Type B pancreatic cell (in vitro differentiated cells): ENCODE results near the gene MICAL3. TPM values are rescaled to one million over a fixed set of nuclear protein-coding genes. Genes with fewer than 3 reads are reported as not detected.

ENCODE experiments used
- DNase-seq: peaks from one replicate; pipeline ENCODE4 v3.0.0; 2021; ENCODE audit warnings: mixed read lengths; ENCODE audit not compliant: unreplicated experiment; ENCODE audit errors: extremely low spot score
- H3K27ac Mint-ChIP-seq: 2 replicates; pipeline ENCODE4 v1.8.0; 2021; ENCODE audit warnings: mild to moderate bottlenecking, mixed read lengths
- H3K27me3 Mint-ChIP-seq: 2 replicates; pipeline ENCODE4 v1.8.0; 2021; ENCODE audit warnings: mixed read lengths
- H3K36me3 Mint-ChIP-seq: 2 replicates; pipeline ENCODE4 v1.8.0; 2021; ENCODE audit warnings: mixed read lengths
- H3K4me1 Mint-ChIP-seq: one replicate; pipeline ENCODE4 v1.8.0; 2021; ENCODE audit warnings: mixed read lengths; ENCODE audit not compliant: unreplicated experiment
- H3K4me3 Mint-ChIP-seq: 2 replicates; pipeline ENCODE4 v1.8.0; 2021; ENCODE audit warnings: mild to moderate bottlenecking, mixed read lengths
- H3K9me3 Mint-ChIP-seq: 2 replicates; pipeline ENCODE4 v1.8.0; 2021; ENCODE audit warnings: mixed read lengths
- total RNA-seq: library from RNA; stranded (reverse); gene quantifications from 2 replicates; pipeline ENCODE4 v1.2.1, GENCODE V29; 2021; ENCODE audit warnings: low replicate concordance
- TF ChIP-seq, protein P1 (sequence below): fragments of 200-600 bp; sonication (generic); conservative IDR thresholded peaks from 2 replicates; pipeline ENCODE4 v1.5.0; 2021; ENCODE audit warnings: antibody characterized with exemption, mild to moderate bottlenecking

Gene MICAL3
- total RNA-seq, 1 donor from 2014 or later: 56.4 TPM

DNA sequence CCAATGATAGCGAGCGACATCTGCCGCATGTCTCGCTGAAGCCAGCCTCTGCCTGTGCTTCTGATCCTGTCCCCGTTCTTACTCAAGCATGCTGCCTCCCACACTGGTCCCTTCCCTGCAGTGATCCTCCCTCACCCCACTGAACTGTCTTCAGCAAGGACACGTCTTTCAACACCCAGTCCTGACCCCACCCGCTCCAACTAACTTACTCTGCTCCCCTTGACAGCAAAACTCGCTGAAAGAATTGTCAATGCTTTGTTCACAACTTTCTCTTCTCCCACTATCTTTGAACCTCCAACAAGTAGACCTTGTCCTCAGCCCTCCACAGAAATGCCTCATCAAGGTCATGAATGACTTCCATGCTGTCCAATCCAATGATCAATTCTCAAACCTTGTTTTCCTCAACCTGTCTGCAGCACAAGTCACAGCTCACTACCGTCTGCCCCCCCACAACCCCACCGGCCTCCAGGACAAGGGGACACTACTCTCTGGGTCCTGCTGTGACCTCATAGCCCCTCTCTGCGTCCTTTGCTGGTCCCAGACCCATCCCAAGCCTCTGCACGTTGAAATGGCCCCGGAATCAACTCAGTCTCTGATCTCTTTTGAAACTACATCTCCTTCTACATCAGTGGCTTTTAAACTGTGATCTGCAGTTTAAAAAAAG lies 108.0 kb downstream of the MICAL3 start:
- Mint-ChIP-seq H3K27ac (no peak overlapping the region), H3K4me3 (no peak overlapping the region), H3K4me1 (peaks cover 40% of the 10 kb centered on the region), H3K9me3 (no peaks in the 10 kb centered on the region), H3K27me3 (no peaks in the 10 kb centered on the region), H3K36me3 (no peaks in the 10 kb centered on the region)
- TF ChIP-seq, protein P1, sequence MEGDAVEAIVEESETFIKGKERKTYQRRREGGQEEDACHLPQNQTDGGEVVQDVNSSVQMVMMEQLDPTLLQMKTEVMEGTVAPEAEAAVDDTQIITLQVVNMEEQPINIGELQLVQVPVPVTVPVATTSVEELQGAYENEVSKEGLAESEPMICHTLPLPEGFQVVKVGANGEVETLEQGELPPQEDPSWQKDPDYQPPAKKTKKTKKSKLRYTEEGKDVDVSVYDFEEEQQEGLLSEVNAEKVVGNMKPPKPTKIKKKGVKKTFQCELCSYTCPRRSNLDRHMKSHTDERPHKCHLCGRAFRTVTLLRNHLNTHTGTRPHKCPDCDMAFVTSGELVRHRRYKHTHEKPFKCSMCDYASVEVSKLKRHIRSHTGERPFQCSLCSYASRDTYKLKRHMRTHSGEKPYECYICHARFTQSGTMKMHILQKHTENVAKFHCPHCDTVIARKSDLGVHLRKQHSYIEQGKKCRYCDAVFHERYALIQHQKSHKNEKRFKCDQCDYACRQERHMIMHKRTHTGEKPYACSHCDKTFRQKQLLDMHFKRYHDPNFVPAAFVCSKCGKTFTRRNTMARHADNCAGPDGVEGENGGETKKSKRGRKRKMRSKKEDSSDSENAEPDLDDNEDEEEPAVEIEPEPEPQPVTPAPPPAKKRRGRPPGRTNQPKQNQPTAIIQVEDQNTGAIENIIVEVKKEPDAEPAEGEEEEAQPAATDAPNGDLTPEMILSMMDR: no peak
- no peak for DNase-seq

DNA sequence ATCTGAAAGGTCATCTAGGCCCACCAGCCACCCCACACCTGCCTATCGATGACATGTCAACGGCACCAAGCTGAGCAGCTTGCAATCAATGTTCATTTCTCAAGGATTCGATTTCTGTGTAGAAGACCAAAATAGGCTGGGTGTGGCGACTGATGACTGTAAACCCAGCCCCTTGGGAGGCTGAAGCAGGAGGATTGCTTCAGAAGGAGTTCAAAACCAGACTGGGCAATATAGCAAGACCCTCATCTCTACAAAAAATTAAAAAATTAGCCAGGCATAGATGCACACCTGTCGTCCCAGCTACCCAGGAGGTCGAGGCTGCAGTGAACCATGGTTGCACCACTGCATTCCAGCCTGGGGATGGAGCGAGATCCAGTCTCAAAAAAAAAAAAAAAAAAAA lies 108.7 kb downstream of the MICAL3 start:
- H3K4me3 Mint-ChIP-seq: no peak overlapping the region
- H3K36me3 Mint-ChIP-seq: no peaks in the 10 kb centered on the region
- H3K4me1 Mint-ChIP-seq: peaks cover 41% of the 10 kb centered on the region
- H3K27me3 Mint-ChIP-seq: no peaks in the 10 kb centered on the region
- DNase-seq: no peak
- H3K9me3 Mint-ChIP-seq: no peaks in the 10 kb centered on the region
- no peak overlapping the region for H3K27ac Mint-ChIP-seq
- TF ChIP-seq, protein P1: no peak

DNA sequence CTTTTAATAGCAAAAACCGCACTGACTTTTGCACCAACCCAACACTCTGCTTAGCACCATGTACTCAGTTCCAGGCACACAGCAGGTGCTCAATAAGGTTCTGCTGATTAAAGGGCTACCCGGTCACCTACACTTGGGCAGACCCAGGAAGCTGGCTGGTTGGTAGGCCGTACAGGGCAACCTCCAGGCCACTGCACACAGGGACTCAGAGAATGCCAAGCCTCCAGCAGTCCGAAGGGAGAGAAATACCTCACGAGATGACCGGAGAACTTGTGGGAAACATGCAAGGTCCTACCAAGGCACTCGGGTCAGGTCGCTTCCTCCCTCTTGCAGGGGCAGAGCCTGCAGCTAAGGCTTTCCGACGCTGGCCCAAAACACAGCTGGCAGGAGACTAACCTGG lies 109.2 kb downstream of the MICAL3 start:
- Mint-ChIP-seq H3K27ac (no peak overlapping the region), H3K4me3 (no peak overlapping the region), H3K4me1 (peaks cover 41% of the 10 kb centered on the region), H3K27me3 (no peaks in the 10 kb centered on the region), H3K36me3 (no peaks in the 10 kb centered on the region), H3K9me3 (no peaks in the 10 kb centered on the region)
- TF ChIP-seq, protein P1: no peak
- no peak for DNase-seq

GRCh38 chr22:17914474-17914873 lies 109.9 kb downstream of the MICAL3 start:
- no peaks in the 10 kb centered on the region for H3K36me3 Mint-ChIP-seq
- no peaks in the 10 kb centered on the region for H3K9me3 Mint-ChIP-seq
- H3K27ac Mint-ChIP-seq: no peak overlapping the region
- peaks cover 42% of the 10 kb centered on the region for H3K4me1 Mint-ChIP-seq
- no peak for DNase-seq
- TF ChIP-seq, protein P1: no peak
- no peaks in the 10 kb centered on the region for H3K27me3 Mint-ChIP-seq
- H3K4me3 Mint-ChIP-seq: no peak overlapping the region

GRCh38 chr22:17913801-17914347 lies 110.5 kb downstream of the MICAL3 start:
- H3K9me3 Mint-ChIP-seq: no peaks in the 10 kb centered on the region
- no peaks in the 10 kb centered on the region for H3K36me3 Mint-ChIP-seq
- H3K27me3 Mint-ChIP-seq: no peaks in the 10 kb centered on the region
- peaks cover 40% of the 10 kb centered on the region for H3K4me1 Mint-ChIP-seq
- no peak for DNase-seq
- H3K4me3 Mint-ChIP-seq: no peak overlapping the region
- TF ChIP-seq, protein P1: no peak
- H3K27ac Mint-ChIP-seq: no peak overlapping the region
